GM19395 (cell line): ENCODE results near the gene SRCAP.
A peak's percentile ranks its signal among the peaks of the same experiment; 100 is the strongest.

ENCODE experiments used
- ATAC-seq: cut with Tn5 transposase; IDR thresholded peaks from one replicate; pipeline ENCODE4 v1.9.1; 2021; ENCODE audit warnings: mild to moderate bottlenecking, moderate library complexity; ENCODE audit not compliant: unreplicated experiment

The SRCAP gene

DNA sequence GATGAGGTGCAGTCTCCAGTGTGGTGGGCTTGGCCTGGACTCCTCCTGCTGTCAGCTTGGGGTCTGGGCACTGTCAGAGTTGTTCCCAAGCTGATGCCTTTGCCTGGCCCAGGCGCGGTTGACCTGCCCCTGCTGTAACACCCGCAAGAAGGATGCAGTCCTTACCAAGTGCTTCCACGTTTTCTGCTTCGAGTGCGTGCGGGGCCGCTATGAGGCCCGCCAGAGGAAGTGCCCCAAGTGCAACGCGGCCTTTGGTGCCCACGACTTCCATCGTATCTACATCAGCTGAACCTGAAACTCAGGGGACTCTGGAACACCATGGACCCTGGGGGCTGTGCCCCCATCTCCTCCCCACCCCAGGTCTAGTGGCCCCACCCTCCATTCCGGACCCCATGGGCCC, 74.9 kb downstream of the SRCAP start:
- no peak for ATAC-seq

DNA sequence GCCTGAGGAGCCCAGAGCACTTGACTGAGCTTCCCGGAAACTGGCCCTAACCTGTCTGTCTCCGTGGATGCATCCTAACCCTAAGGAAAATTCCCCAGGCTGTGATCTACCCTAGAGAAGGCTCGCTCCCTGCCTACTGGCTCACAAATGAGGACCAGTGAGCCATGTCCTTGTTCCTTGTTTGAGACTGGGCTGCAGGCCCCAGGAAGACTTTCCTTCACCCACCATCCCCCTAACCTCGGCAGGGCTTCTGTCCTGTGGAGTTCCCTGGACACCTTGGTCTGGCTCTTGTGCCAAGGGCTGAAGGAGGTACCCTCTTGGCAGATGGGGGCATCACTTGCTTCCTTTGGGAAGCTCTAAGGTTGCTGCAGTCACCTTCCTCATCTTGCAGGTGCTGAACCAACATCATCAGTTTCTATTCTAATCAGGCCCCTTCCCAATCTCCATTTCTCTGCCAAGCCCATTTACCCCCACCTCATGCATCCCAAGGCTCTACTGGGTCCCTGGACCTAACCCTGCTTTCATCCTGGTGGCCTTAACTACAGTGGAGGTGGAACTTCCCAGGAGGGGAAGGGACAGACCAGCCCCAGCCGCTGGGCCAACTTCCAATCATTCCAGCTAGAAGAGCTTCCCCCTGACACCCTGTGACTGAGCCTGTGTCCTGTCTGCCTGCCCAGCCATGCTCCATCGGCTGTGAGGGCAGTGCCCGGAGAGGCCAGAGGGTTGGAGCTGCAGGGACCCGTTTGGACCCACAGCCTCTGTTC, 75.6 kb downstream of the SRCAP start:
- no peak for ATAC-seq

DNA sequence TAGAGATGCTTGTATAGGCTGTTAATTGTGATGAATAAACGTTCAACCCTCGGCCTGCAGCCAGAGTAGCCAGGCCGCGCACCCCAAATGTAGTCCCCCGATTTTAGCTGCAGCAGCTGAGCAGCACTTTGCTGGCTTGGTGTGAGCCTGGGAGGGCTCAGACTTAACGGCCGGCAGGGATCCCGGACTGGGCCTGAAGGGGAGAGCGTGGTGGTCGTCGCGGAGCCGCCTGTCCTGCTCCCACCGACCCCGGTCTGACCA, 76.1 kb downstream of the SRCAP start:
- ATAC-seq = no peak

DNA sequence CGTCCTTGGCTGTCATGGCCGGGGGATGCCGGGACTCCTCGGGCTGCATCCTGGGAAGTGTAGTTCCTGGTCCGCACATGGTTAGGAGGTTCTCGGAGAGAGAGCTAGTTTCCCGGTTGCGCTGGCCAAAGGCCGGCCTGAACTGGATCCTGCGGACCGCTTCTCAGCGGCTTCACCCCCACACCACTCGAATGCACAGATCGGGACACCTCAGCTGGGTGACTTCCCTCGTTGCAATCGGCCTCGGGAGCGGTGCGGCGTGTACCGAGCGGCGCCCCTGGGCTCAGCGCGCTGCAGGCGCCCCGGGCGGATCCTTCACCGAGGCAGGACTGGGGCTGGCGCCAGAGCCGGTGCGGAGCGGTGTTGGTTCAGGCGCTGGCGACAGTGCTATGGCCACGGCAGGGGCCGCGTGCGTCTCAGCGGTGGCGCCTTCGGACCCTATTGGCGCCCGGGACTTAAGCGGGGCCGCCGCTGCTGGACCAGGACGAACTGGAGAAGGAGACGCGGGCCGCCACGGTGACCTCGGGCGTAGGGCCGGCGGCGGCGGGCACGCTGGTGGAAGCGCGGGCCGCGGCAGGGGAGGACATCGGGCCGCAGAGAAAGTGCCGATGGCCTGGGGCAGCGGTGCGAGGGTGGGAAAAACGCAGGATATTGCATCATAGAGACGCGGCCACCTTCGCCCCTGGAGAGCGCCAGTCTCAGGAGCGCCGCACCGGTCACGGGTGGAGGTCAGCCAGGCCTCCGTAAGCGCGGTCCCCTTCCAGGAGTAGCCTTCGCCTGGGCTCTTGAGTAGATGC, 76.6 kb downstream of the SRCAP start:
- peak; percentile 67 for ATAC-seq

DNA sequence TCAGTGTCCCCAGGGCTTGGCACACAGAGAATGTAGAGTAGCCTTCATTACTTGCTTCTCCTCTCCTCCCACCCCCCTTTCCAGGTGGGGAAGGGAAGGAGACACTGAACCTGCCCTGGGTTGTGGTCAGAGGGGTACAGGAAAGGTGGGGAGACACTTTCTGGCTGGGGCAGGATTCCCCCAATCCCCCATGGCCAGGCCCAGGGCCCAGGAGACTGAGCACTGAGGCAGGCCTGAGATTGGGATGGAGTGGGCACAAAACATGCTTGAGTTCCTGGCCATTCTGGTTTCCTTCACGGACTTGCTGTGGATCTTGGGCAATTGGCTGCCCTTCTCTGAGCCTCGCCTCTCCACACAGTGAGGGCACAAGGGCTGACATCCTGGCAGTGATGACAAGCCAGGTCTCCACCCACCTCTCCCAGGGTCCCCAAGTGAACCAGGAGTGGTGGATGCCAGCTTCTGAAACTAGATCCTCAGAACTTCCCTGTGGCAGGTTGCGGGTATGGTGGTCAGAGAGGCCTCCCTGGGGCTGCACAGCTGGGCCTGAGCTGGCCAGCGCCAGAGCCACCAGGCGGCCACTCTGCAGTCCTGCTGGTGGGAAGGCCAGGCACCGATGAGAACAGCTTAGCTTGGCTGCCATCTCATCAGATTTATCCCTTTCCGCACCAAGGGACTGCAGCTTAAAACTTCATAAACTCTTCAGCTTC, 78.8 kb downstream of the SRCAP start:
- ATAC-seq = no peak

DNA sequence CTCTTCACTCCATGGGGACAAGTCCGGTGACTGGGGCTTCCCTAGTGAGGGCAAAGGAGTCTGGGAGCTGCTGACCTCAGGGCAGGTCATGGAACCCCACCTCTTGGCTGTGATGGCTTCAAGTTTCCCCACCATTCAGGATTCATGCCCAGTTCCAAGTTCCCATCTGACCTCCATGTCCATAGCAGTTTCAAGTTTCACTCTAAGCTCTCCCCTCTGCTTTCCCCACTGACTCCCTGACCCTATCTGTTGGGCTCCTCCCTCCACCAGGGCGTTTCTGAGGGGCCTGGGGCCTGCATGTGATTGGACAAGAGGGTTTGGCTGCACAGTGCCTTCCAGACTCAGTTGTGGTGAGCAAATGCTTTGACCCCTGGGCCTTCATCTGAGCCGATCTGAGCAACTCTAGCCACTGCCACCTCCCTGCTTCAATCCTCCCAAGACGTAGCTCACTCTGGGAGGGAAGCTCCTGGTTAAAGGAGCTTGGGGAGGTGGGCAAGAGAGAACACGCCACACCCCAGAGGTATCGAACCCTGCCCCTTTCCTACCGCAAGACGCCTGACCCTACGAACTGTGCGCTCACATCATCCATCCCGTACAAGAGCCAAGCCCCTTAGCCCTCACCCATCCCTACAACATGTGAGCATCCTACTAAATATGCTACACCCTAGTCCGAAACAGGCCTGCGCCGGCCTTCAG, 79.7 kb downstream of the SRCAP start:
- ATAC-seq = no peak

DNA sequence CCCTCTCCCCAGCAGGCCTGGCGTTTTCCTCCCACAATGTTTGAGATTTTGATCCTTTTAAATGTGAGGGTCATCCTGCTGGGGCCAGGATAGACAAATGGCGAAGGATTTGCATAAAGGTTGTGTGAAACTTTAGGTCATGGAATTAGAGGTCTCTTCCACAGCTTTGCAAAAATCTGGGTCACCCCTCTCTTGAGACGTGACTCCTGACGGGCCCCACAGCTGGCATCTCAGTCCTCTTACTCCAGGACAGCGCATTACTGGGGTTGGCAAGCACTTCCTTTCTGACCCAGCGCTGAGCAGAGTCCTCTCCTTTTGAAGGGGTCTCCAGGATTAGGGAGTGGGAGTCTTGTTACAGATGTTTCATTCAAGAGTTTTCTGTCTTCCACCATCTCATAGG, 80.6 kb downstream of the SRCAP start:
- ATAC-seq = no peak

DNA sequence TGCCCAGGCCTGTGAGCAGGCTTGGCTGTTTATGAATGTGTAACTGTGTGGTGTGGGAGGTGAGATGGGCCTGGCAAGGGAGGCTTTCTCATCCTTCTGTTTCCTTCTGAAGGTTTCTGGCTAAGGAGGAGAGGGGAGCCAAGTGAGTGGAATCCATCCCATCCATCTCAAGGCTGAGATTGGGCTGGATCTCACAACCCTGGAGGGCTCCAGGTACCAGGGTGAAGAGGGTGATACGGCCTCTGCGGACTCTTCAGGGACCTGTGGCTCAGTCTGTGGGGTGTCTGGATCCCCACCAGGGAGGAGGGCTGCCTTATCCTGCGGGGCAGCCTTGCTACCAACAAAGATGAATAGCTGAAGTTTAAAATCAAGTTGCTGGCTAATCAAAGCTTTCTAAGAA, 81.0 kb downstream of the SRCAP start:
- ATAC-seq = no peak

DNA sequence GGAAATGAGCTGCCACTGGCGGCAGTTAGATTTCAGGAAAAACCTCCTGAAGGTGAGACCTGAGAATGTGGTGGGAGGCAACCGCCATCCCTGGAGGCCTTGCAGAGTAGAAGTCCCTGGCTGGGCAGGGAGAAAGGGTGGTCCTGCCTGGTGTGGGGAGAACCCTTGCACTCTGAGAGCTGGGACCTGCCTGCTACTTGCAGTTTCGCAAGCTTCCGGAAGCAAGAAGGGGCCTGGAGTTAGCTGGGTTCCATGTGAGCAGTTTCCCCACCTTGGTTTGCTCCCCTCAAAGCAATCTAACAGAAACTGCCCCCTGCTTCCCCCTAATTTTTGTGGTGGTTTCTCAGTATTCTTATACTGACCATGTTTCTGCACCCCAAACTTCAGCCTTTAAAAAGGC, 81.6 kb downstream of the SRCAP start:
- no peak for ATAC-seq

DNA sequence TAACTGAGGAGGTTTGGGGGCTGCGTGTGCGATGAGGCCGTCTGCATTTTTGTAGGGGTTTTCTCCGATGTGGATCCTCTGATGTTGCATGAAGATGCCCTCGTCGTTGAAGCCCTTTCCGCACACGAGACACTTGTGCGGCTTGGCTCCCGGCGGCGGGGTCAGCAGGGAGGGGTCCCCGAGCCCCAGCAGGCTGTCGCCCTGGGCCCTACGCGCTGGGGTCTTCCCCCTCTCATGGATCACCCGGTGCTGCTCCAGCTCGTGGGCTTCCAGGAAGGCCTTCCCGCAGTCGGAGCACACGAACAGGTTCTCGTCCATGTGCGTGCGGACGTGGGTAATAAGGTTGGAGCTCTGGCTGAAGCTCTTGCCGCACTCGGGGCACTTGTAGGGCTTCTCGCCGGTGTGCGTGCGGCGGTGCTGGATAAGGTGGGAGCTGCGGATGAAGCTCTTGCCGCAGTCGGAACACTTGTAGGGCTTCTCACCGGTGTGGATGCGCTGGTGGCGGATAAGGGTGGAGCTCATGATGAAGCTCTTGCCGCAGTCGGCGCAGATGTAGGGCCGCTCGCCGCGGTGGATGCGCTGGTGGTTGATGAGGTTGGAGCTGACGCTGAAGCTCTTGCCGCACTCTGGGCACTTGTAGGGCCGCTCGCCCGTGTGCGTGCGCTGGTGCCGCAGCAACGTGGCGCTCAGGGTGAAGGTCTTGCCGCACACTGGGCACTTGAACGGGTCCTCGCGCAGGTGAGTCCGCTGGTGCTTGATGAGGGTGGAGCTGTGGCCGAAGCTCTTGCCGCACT, 83.7 kb downstream of the SRCAP start:
- no peak for ATAC-seq

DNA sequence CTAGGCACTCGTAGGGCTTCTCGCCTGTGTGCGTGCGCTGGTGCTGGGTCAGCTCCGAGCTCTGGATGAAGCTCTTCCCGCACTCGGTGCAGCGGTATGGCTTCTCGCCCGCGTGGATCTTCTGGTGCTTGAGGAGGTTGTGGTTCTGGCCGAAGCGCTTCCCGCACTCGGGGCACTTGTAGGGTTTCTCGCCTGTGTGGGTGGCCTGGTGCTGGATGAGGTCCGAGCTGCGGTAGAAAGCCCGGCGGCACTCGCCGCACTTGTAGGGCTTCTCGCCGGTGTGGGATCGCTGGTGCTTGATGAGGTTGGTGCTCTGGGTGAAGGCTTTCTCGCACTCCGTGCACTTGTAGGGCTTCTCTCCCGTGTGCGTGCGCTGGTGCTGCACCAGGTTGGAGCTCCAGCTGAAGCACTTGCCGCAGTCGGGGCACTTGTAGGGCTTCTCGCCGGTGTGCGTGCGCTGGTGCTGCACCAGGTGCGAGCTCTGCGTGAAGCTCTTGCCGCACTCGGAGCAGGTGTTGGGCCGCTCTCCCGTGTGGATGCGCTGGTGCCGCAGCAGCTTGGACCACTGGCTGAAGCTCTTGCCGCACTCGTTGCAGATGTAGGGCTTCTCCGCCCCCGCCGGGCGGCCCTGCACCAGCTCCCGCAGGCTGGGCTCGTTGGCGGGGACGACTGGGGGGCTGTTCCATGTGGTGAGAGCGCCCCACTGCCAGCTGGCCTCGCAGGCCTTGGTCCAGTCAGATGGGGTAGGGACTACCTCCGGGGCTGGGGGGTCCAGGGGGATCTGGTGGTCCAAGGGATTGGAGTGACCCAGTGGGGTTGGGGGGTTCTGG, 84.5 kb downstream of the SRCAP start:
- ATAC-seq = no peak

DNA sequence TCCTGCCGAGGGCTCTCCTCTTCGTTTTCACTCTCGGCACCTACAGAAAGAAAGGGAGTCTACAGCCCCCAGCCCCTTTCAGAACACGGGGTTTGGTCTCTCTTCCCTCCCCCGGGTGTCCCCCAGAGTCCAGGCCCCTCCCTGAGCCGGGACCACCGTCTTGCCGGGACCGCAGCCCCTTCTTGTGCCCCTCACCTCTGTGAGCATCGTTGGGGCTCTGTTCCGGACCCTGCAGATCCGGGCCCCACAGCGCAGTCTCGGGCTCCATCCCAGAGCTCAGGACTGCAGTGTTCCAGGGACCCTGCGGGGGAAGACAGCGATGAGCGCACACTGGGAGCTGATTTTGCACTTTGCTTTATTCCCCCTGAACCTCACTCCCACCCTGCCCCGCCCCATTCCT, 85.2 kb downstream of the SRCAP start:
- ATAC-seq = no peak

DNA sequence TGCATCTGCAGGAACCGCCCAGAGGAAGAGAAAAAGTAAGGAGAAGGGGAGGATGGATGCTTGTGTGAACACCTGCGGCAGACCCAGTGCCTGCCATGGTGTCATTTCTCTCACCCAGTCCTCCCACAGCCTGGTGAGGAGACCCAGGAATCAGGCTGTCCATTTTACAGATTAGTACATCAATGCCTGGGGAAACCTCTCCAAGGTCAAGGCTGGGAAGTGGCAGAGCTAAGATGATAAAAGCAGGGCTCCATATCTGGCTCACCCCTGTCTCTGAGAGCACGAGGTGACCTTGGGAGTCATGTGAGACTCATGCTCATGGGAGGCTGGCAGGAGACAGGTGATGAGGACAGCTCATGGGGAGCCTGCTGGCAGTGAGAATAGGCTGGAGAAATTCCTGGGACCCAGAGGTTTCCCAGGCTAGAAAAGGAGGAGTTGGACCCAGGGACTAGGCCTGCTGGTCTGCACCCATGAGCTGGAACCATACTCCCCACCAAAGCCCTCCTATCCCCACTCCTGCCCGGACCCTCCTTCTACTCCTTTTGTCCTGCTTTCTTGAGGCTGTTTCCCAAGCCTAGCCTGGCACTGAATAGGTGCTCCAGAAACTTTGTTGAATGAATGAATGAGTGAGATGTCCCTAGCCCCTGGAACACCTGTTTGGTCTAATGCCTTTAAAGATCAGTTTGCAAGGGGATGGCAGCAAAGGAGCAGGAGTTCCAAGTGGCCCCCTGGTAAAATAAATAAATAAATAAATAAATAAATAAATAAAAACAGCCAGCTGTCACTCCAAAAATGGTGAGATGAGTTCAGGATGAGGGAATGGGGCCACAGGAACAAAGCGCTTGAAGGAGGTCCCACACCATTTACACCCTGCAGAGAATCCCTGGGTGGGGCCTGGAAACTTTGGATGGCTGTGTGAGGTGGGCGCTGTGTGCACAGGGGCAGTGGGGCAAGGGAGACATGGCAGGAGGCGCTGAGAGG, 86.4 kb downstream of the SRCAP start:
- no peak for ATAC-seq

DNA sequence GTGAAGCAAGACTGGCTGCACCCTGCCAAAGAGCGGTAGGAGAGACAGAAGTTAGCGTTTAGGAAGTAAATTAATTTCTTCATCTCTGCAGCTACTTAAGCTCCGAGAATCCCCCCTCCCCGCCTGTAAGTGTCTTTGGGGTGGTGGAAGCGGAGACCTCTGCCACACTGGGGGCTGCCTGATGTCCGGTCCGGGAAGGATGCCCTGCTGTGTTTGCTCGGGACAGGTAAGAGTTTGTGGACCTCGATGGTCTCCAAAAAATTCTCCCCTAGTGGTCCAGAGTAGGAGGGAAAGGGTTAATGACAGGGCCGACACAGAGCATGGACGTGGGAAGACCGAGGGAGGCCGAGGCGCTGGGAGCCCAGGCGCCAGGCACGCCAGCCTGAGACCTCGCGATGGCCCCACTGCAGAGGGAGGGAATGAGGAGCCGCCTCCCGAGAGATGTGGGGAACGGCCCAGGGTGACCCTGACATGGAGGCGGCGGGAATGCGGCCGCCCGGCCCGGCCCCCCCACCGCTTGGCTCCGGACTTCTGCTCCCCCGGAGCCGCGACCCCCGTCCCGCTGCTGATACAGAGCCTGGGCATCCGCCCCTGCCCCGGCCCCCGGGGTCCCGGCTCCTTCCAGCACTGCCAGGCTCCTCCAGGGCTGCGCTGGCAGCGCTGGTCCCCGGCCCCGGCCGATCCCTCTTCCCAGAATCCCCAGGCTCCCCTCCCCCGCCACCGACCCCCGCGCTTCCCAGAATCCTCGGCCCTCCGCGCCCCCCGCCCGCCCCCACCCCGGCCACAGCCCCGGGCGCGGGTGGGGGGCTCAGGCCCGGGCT, 87.4 kb downstream of the SRCAP start:
- ATAC-seq = no peak

DNA sequence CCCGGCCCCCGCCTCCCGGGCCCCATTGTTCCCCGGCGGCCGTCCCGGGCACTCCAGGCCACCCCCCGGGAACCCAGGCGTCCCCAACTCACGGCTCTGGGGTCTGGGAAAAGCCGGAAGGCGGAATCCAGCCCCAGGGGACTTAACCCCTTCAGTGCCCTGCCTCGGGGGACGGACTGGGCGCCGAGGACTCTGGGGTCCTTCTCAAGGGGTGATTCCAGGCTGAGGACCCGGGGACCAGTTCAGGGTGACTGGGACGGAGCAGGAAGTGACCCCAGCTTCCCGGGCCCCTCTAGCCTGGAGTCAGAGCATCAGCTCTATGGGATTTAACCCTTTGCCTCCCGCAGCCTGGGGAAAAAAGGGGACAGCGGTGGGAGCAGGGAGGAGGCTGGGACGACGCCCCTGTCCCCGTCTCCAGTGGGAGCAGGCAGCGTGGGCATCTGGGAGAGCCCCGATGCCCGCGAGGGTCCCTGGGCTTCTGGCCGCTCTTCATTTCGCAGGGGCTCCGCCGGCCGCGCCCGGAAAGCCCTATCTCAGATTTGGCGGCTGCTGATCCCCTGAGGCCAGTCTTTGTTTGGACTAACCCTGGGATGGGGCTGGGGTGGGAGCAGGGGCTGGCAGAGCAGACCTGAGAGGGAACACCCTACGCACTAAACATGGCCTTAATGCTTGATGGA, 88.1 kb downstream of the SRCAP start, which contains the start of gene ZNF629:
Gene ZNF629 (minus strand): TSS at position 270 of the 677 bp plus-strand sequence. CDS start 2,723 bp downstream, outside the sequence.
- no peak for ATAC-seq

DNA sequence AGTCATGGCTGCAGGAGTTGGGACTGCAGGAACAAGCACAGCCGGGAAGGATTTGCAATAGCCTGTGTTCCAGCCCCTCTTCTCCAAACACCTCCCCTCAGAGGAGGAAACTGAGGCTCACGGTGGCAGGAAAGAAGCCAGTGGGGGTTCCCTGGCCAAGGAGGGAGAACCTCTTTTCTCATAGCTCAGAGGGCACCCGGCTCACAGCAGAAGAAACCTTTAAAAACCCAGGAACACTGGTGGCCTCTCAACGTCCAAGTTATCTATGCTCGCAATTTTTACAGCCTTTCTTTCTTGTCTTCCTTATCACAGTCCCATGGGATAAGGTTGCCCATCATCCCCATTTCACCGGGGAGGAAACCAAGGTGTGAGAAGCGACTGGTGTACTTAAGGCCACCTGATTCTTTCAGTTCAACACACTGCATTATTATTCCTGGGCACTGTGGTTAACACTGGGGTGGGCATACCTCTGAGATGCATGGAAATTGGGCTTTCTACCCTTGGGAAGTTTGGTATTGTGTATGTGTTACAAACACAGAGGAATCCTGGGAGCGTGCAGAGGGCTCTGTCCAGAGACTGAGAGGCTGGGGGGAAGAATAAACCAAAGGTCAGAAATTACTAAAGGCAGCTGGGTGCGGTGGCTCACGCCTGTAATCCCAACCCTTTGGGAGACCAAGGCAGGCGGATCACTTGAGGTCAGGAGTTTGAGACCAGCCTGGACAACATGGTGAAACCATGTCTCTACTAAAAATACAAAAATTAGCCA, 88.8 kb downstream of the SRCAP start:
- ATAC-seq = no peak
